Measurements from ENCODE around the gene RINL.

GRCh38 chr19:38838986-38839761, 38.9 kb downstream of the RINL start:
- TF ChIP-seq CTCF (optimal IDR thresholded peaks at IDR 0.05 in 1 of 3, IDR thresholded peaks at IDR 0.05 in 1 of 3, conservative IDR thresholded peaks at IDR 0.05 in 1 of 3; ENCODE audit: extremely low read depth in 1 of 3, insufficient read depth in 2 of 3, low read length in 3 of 3) (no peak), EZH2 (IDR thresholded peaks at IDR 0.05; ENCODE audit: low read length) (no peak)
